SK-N-SH (cell line): Measurements from ENCODE around the gene EME2. TPM values are rescaled to one million over a fixed set of nuclear protein-coding genes. Genes with fewer than 3 reads are reported as not detected.

ENCODE experiments used
- CTCF ChIA-PET: fragments of 300-600, 350-600 bp; formaldehyde crosslinking; extraction: SDS; loops from one replicate; lab custom pipeline; 2021; lab: Yijun Ruan, JAX
- POLR2A ChIA-PET: fragments of 350-600 bp; sonication (Branson Sonifier 250); formaldehyde crosslinking; extraction: SDS; loops from one replicate; lab custom pipeline; 2020; ENCODE audit warnings: antibody characterized with exemption, inconsistent platforms; lab: Yijun Ruan, JAX
- DNase-seq: peaks from one replicate; pipeline ENCODE4 v3.0.0; 2012
- H2AFZ ChIP-seq: fragments of 200-600 bp; sonication (generic); 2 replicates; pipeline ENCODE4 v1.8.1; 2016; ENCODE audit warnings: antibody characterized with exemption, mild to moderate bottlenecking, low read depth
- H3F3A ChIP-seq: fragments of 200-600 bp; sonication (generic); replicated peaks from 2 replicates; pipeline ENCODE3; 2016; ENCODE audit warnings: antibody characterized with exemption, mild to moderate bottlenecking; ENCODE audit not compliant: insufficient read depth
- H3K27ac ChIP-seq, 2 experiments: fragments of 200-500 bp in 1 of 2; fragments of 200-600 bp in 1 of 2; sonication (Bioruptor generic) in 1 of 2; sonication (generic), shearing (Covaris generic) in 1 of 2; 2 replicates each; pipeline versions ENCODE4 v1.5.1 to v1.6.1; 2014 to 2016; ENCODE audit warnings: low read depth in 2 of 2, inconsistent platforms in 1 of 2, low read length in 1 of 2, mild to moderate bottlenecking in 1 of 2, mixed read lengths in 1 of 2
- H3K27me3 ChIP-seq: fragments of 200-600 bp; sonication (generic), shearing (Covaris generic); 2 replicates; pipeline ENCODE4 v1.6.1; 2016; ENCODE audit warnings: mixed run types; ENCODE audit not compliant: insufficient read depth
- H3K36me3 ChIP-seq, 2 experiments: fragments of 200-500 bp in 1 of 2; fragments of 200-600 bp in 1 of 2; sonication (Bioruptor generic) in 1 of 2; sonication (generic) in 1 of 2; replicated peaks in 1 of 2; 2 replicates each; pipeline versions ENCODE3 to v1.5.1; 2014 to 2016; ENCODE audit warnings: low read length in 1 of 2, mild to moderate bottlenecking in 1 of 2; ENCODE audit not compliant: insufficient read depth in 2 of 2, control insufficient read depth in 1 of 2
- H3K4me1 ChIP-seq, 2 experiments: fragments of 200-500 bp in 1 of 2; fragments of 200-600 bp in 1 of 2; sonication (Bioruptor generic) in 1 of 2; sonication (generic), shearing (Covaris generic) in 1 of 2; 2 replicates each; pipeline versions ENCODE4 v1.5.1 to v1.6.1; 2014 to 2016; ENCODE audit warnings: low read depth in 1 of 2, low read length in 1 of 2, mixed run types in 1 of 2; ENCODE audit not compliant: insufficient read depth in 2 of 2, control insufficient read depth in 1 of 2
- H3K4me2 ChIP-seq: fragments of 200-600 bp; sonication (generic), shearing (Covaris generic); 2 replicates; pipeline ENCODE4 v1.6.1; 2017; ENCODE audit warnings: mixed run types
- H3K4me3 ChIP-seq, 2 experiments: fragments of 200-500 bp in 1 of 2; fragments of 200-600 bp in 1 of 2; sonication (Bioruptor generic) in 1 of 2; sonication (generic), shearing (Covaris generic) in 1 of 2; 2 replicates each; pipeline versions ENCODE4 v1.5.1 to v1.8.1; 2014 to 2016; ENCODE audit warnings: low read depth in 2 of 2, inconsistent platforms in 1 of 2, low read length in 1 of 2, mild to moderate bottlenecking in 1 of 2, mixed read lengths in 1 of 2, moderate library complexity in 1 of 2
- H3K79me2 ChIP-seq: fragments of 200-600 bp; sonication (generic); 2 replicates; pipeline ENCODE4 v1.8.1; 2017; ENCODE audit warnings: mild to moderate bottlenecking; ENCODE audit not compliant: insufficient read depth
- H3K9ac ChIP-seq: fragments of 200-600 bp; sonication (generic); 2 replicates; pipeline ENCODE4 v1.6.1; 2017; ENCODE audit warnings: mixed run types
- H3K9me2 ChIP-seq: fragments of 200-600 bp; sonication (generic); 2 replicates; pipeline ENCODE4 v1.6.1; 2017; ENCODE audit warnings: mixed run types
- H3K9me3 ChIP-seq: fragments of 200-600 bp; sonication (generic); 2 replicates; pipeline ENCODE4 v1.6.1; 2017; ENCODE audit warnings: mixed run types, mild to moderate bottlenecking, moderate library complexity
- H4K20me1 ChIP-seq: fragments of 200-600 bp; sonication (generic); 2 replicates; pipeline ENCODE4 v1.6.1; 2017; ENCODE audit warnings: mild to moderate bottlenecking, mixed run types; ENCODE audit not compliant: insufficient read depth
- EP300 ChIP-seq, 2 experiments: IDR thresholded peaks; 2 replicates each; pipeline versions ENCODE4 v1.4.0 to v1.6.1; 2012; ENCODE audit warnings: borderline replicate concordance in 1 of 2, low read depth in 1 of 2, low read length in 1 of 2
- EZH2phosphoT487 ChIP-seq: fragments of 200-600 bp; sonication (generic); IDR thresholded peaks from 2 replicates; pipeline ENCODE4 v1.6.1; 2017; ENCODE audit warnings: low read depth, mixed run types, mild to moderate bottlenecking, antibody characterized with exemption, moderate library complexity, borderline replicate concordance
- FOXJ3 ChIP-seq: sonication (generic); formaldehyde crosslinking; IDR thresholded peaks from 2 replicates; pipeline ENCODE4 v1.5.1; 2020; ENCODE audit warnings: mild to moderate bottlenecking, missing genetic modification reagents
- GABPA ChIP-seq: IDR thresholded peaks from 2 replicates; pipeline ENCODE4 v1.4.0; 2012; ENCODE audit warnings: low read depth, mild to moderate bottlenecking
- GATA2 ChIP-seq: sonication (generic); formaldehyde crosslinking; IDR thresholded peaks from 2 replicates; pipeline ENCODE4 v1.5.0; 2020; ENCODE audit warnings: mild to moderate bottlenecking, missing genetic modification reagents
- IRF3 ChIP-seq: fragments of 150-350 bp; IDR thresholded peaks from 2 replicates; pipeline ENCODE4 v1.6.1; 2016; ENCODE audit warnings: mild to moderate bottlenecking, low read depth, low read length
- MAX ChIP-seq: IDR thresholded peaks from 2 replicates; pipeline ENCODE4 v1.4.0; 2012; ENCODE audit warnings: low read depth
- MEF2A ChIP-seq: IDR thresholded peaks from 2 replicates; pipeline ENCODE4 v1.4.0; 2012; ENCODE audit warnings: low read depth, borderline replicate concordance
- SIN3A ChIP-seq: IDR thresholded peaks from 2 replicates; pipeline ENCODE4 v1.6.1; 2012; ENCODE audit warnings: low read depth, mild to moderate bottlenecking, low read length, moderate library complexity, borderline replicate concordance
- TEAD4 ChIP-seq: IDR thresholded peaks from 2 replicates; pipeline ENCODE4 v1.4.0; 2012; ENCODE audit warnings: mild to moderate bottlenecking, borderline replicate concordance; ENCODE audit not compliant: insufficient read depth
- YY1 ChIP-seq: IDR thresholded peaks from 2 replicates; pipeline ENCODE4 v1.4.0; 2012; ENCODE audit warnings: low read depth, mild to moderate bottlenecking
- ZBTB33 ChIP-seq: IDR thresholded peaks from 2 replicates; pipeline ENCODE4 v1.4.0; 2012; ENCODE audit warnings: low read depth, borderline replicate concordance
- WGBS: methylation state at CpG from one replicate; pipeline ENCODE4 v1.1.6; 2017; ENCODE audit warnings: low lambda C conversion rate; 5-methylcytosine and 5-hydroxymethylcytosine counted together
- polyA plus RNA-seq, 3 experiments: library from polyadenylated mRNA; depleted of rRNA; stranded (reverse); fragments of >200 nt; gene quantifications; 2 replicates each; pipeline ENCODE4 v1.2.3, GENCODE V29; 2012

The EME2 gene
- polyA plus RNA-seq, 1 of the 3 experiments (the other 2 are of a cell fraction) = 10.1 TPM

- no peak for TF ChIP-seq EZH2phosphoT487
- no peak for TF ChIP-seq YY1
- TF ChIP-seq IRF3 = no peak
- no peak for TF ChIP-seq GATA2
- TF ChIP-seq SIN3A = no peak
- no peak for TF ChIP-seq EP300 (IDR thresholded peaks at IDR 0.05; ENCODE audit: borderline replicate concordance in 1 of 2, low read depth in 1 of 2, low read length in 1 of 2)
- no peak for TF ChIP-seq MAX
These were observed 28.1 kb downstream of the EME2 start (continued) for GRCh38 chr16:1800701-1801100.

GRCh38 chr16:1807626-1808025, 35.0 kb downstream of the EME2 start:
- Histone ChIP-seq H2AFZ (no peak overlapping the region), H4K20me1 (no peaks in the 10 kb centered on the region), H3K36me3 (peaks cover 8 to 10% of the 10 kb centered on the region in 2 experiments), H3K4me1 (no peaks in the 10 kb centered on the region), H3F3A (no peaks in the 10 kb centered on the region), H3K9me3 (no peaks in the 10 kb centered on the region), H3K9ac (no peak overlapping the region), H3K27ac (no peak overlapping the region), H3K27me3 (no peaks in the 10 kb centered on the region), H3K4me2 (no peak overlapping the region), H3K4me3 (no peak overlapping the region), H3K79me2 (peaks cover 3% of the 10 kb centered on the region; the same call in 1 of the 2 replicates), H3K9me2 (no peaks in the 10 kb centered on the region)
- 92% methylated on average over 9 of the region's 10 CpGs for WGBS
- CTCF ChIA-PET = no interaction called here
- POLR2A ChIA-PET = interaction anchor here (0.6 kb wide), 1 partner anchor 12 kb away, joined by 3 read pairs; no protein-coding TSS in a partner anchor
- no peak for DNase-seq
- no peak for TF ChIP-seq MEF2A
- TF ChIP-seq GABPA = no peak
- no peak for TF ChIP-seq MAX
- no peak for TF ChIP-seq FOXJ3
- no peak for TF ChIP-seq EZH2phosphoT487
- no peak for TF ChIP-seq ZBTB33
- TF ChIP-seq TEAD4 = no peak
